ENCODE measurements around the gene RING1. TPM values are rescaled to one million over a fixed set of nuclear protein-coding genes. Genes with fewer than 3 reads are reported as not detected.

The RING1 gene
- total RNA-seq, 4 donors from 2014 or later, result 16.1 to 25.2 (median 21.6) TPM

- WGBS, 2 donors, result 77 to 86% methylated on average over 6 to 9 of the region's 9 CpGs
- DNase-seq (ENCODE audit: low spot score in 2 of 2), result no peak
- no peaks in the 10 kb centered on the region for H3K9me3 ChIP-seq
- H3K4me1 ChIP-seq, result no peaks in the 10 kb centered on the region
- H3K27me3 ChIP-seq, result no peaks in the 10 kb centered on the region
- H3K27ac ChIP-seq, result no peak overlapping the region
- no peak overlapping the region for H3K4me3 ChIP-seq
- no peaks in the 10 kb centered on the region for H3K36me3 ChIP-seq
- TF ChIP-seq EP300 (IDR thresholded peaks at IDR 0.05) (no peak), CTCF (IDR thresholded peaks at IDR 0.05) (no peak), POLR2A (IDR thresholded peaks at IDR 0.05) (no peak)
Measured at GRCh38 chr6:33170176-33171015, 37.9 kb upstream of the RING1 start.

GRCh38 chr6:33171016-33171879, 37.1 kb upstream of the RING1 start:
- H3K4me3 ChIP-seq, result no peak overlapping the region
- no peak overlapping the region for H3K27ac ChIP-seq
- TF ChIP-seq CTCF (IDR thresholded peaks at IDR 0.05) (no peak), EP300 (IDR thresholded peaks at IDR 0.05) (no peak), POLR2A (IDR thresholded peaks at IDR 0.05) (no peak)
- 81 to 88% methylated on average over 9 to 10 of the region's 11 CpGs for whole genome bisulfite sequencing, 2 donors
- no peaks in the 10 kb centered on the region for H3K27me3 ChIP-seq
- no peaks in the 10 kb centered on the region for H3K4me1 ChIP-seq
- no peaks in the 10 kb centered on the region for H3K36me3 ChIP-seq
- H3K9me3 ChIP-seq, result no peaks in the 10 kb centered on the region
- no peak for DNase-seq (ENCODE audit: low spot score in 2 of 2)

GRCh38 chr6:33171880-33172687, 36.2 kb upstream of the RING1 start:
- no peak for DNase-seq (ENCODE audit: low spot score in 2 of 2)
- H3K9me3 ChIP-seq, result no peaks in the 10 kb centered on the region
- no peaks in the 10 kb centered on the region for H3K27me3 ChIP-seq
- H3K27ac ChIP-seq, result no peak overlapping the region
- 66 to 71% methylated on average over 8 of the region's 8 CpGs for WGBS, 2 donors
- no peak for TF ChIP-seq CTCF (IDR thresholded peaks at IDR 0.05)
- TF ChIP-seq EP300 (IDR thresholded peaks at IDR 0.05), result no peak
- no peak for TF ChIP-seq POLR2A (IDR thresholded peaks at IDR 0.05)
- H3K4me1 ChIP-seq, result no peaks in the 10 kb centered on the region
- H3K36me3 ChIP-seq, result no peaks in the 10 kb centered on the region
- H3K4me3 ChIP-seq, result no peak overlapping the region

GRCh38 chr6:33172688-33173534, 35.4 kb upstream of the RING1 start:
- WGBS, 2 donors, result 64 to 68% methylated on average over 16 of the region's 16 CpGs
- Histone ChIP-seq H3K4me3 (no peak overlapping the region), H3K27ac (no peak overlapping the region), H3K36me3 (no peaks in the 10 kb centered on the region), H3K4me1 (no peaks in the 10 kb centered on the region), H3K27me3 (no peaks in the 10 kb centered on the region), H3K9me3 (no peaks in the 10 kb centered on the region)
- DNase-seq (ENCODE audit: low spot score in 2 of 2), result no peak
- TF ChIP-seq POLR2A (IDR thresholded peaks at IDR 0.05) (no peak), CTCF (IDR thresholded peaks at IDR 0.05) (peak; percentile 29 to 45 (median 39))
